OCI-LY1 (cell line): ENCODE measurements around the gene POP7.

Experiments
- H2AFZ ChIP-seq: fragments of 200-600 bp; sonication (generic), shearing (Covaris generic); 2 replicates; pipeline ENCODE4 v1.6.0; 2014; ENCODE audit warnings: antibody characterized with exemption, mild to moderate bottlenecking, low read length
- H3F3A ChIP-seq: fragments of 200-600 bp; sonication (generic), shearing (Covaris generic); 2 replicates; pipeline ENCODE4 v1.6.0; 2014; ENCODE audit warnings: mild to moderate bottlenecking, antibody characterized with exemption, low read length, moderate library complexity; ENCODE audit not compliant: insufficient read depth
- H3K27ac ChIP-seq: fragments of 200-600 bp; sonication (generic); 2 replicates; pipeline ENCODE4 v1.5.1; 2014; ENCODE audit warnings: low read length, mixed run types, mild to moderate bottlenecking, low read depth; ENCODE audit not compliant: poor library complexity, severe bottlenecking
- H3K27me3 ChIP-seq: fragments of 200-600 bp; sonication (generic); 2 replicates; pipeline ENCODE4 v1.6.0; 2014; ENCODE audit warnings: antibody characterized with exemption, mild to moderate bottlenecking, low read length, moderate library complexity; ENCODE audit not compliant: insufficient read depth
- H3K36me3 ChIP-seq: fragments of 200-600 bp; sonication (generic); 2 replicates; pipeline ENCODE4 v1.6.1; 2014; ENCODE audit warnings: mild to moderate bottlenecking, antibody characterized with exemption, low read length, moderate library complexity, mixed read lengths; ENCODE audit not compliant: insufficient read depth
- H3K4me1 ChIP-seq: fragments of 200-600 bp; sonication (generic); 2 replicates; pipeline ENCODE4 v1.5.1; 2014; ENCODE audit warnings: mild to moderate bottlenecking, low read length, moderate library complexity; ENCODE audit not compliant: insufficient read depth, severe bottlenecking
- H3K4me2 ChIP-seq: fragments of 200-600 bp; sonication (generic), shearing (Covaris generic); 2 replicates; pipeline ENCODE4 v1.6.1; 2014; ENCODE audit warnings: low read length
- H3K4me3 ChIP-seq: fragments of 200-600 bp; sonication (generic); 2 replicates; pipeline ENCODE4 v1.5.1; 2014; ENCODE audit warnings: low read length, low read depth, mild to moderate bottlenecking, mixed read lengths; ENCODE audit not compliant: poor library complexity, severe bottlenecking
- H3K79me2 ChIP-seq: fragments of 200-600 bp; shearing (Covaris generic); 2 replicates; pipeline ENCODE4 v1.6.1; 2016; ENCODE audit warnings: mixed run types, low read length, mixed read lengths; ENCODE audit not compliant: insufficient read depth
- H3K9ac ChIP-seq: fragments of 200-600 bp; sonication (generic), shearing (Covaris generic); 2 replicates; pipeline ENCODE4 v1.6.1; 2014; ENCODE audit warnings: mild to moderate bottlenecking, low read length, mixed read lengths
- H3K9me2 ChIP-seq: fragments of 200-600 bp; sonication (generic), shearing (Covaris generic); 2 replicates; pipeline ENCODE4 v1.6.1; 2014; ENCODE audit warnings: low read depth, mild to moderate bottlenecking, low read length, mixed read lengths
- H3K9me3 ChIP-seq: fragments of 200-600 bp; shearing (Covaris generic); 2 replicates; pipeline ENCODE4 v1.6.1; 2014; ENCODE audit warnings: low read length, mixed read lengths
- H4K20me1 ChIP-seq: fragments of 200-600 bp; sonication (generic), shearing (Covaris generic); 2 replicates; pipeline ENCODE4 v1.6.0; 2016; ENCODE audit warnings: mild to moderate bottlenecking, low read length; ENCODE audit not compliant: insufficient read depth
- EZH2 ChIP-seq: fragments of 200-600 bp; sonication (generic), shearing (Covaris generic); IDR thresholded peaks from 2 replicates; pipeline ENCODE4 v1.8.0; 2017; ENCODE audit warnings: borderline replicate concordance, mixed run types, mild to moderate bottlenecking, antibody characterized with exemption, low read length, moderate library complexity, mixed read lengths
- TF ChIP-seq, protein P1 (sequence below): fragments of 200-600 bp; sonication (generic), shearing (Covaris generic); IDR thresholded peaks from 2 replicates; pipeline ENCODE4 v1.5.1; 2017; ENCODE audit warnings: mild to moderate bottlenecking, antibody characterized with exemption, low read length, moderate library complexity, mixed read lengths

Gene POP7

GRCh38 chr7:100730136-100730800, 24.3 kb downstream of the POP7 start:
- Histone ChIP-seq H3K27me3 (peaks cover 6% of the 10 kb centered on the region; the same call in 1 of the 2 replicates), H3K27ac (no peak overlapping the region), H3K4me2 (no peak overlapping the region), H3K79me2 (no peaks in the 10 kb centered on the region), H4K20me1 (no peaks in the 10 kb centered on the region), H3K36me3 (no peaks in the 10 kb centered on the region), H3K9ac (no peak overlapping the region), H3K4me1 (no peaks in the 10 kb centered on the region), H3K9me2 (no peaks in the 10 kb centered on the region), H3K4me3 (no peak overlapping the region), H3K9me3 (no peaks in the 10 kb centered on the region), H3F3A (no peaks in the 10 kb centered on the region), H2AFZ (no peak overlapping the region)
- TF ChIP-seq EZH2 = no peak
- TF ChIP-seq, protein P1, sequence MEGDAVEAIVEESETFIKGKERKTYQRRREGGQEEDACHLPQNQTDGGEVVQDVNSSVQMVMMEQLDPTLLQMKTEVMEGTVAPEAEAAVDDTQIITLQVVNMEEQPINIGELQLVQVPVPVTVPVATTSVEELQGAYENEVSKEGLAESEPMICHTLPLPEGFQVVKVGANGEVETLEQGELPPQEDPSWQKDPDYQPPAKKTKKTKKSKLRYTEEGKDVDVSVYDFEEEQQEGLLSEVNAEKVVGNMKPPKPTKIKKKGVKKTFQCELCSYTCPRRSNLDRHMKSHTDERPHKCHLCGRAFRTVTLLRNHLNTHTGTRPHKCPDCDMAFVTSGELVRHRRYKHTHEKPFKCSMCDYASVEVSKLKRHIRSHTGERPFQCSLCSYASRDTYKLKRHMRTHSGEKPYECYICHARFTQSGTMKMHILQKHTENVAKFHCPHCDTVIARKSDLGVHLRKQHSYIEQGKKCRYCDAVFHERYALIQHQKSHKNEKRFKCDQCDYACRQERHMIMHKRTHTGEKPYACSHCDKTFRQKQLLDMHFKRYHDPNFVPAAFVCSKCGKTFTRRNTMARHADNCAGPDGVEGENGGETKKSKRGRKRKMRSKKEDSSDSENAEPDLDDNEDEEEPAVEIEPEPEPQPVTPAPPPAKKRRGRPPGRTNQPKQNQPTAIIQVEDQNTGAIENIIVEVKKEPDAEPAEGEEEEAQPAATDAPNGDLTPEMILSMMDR = no peak

- no peaks in the 10 kb centered on the region for H3F3A ChIP-seq
- H2AFZ ChIP-seq = no peak overlapping the region
- H3K36me3 ChIP-seq = no peaks in the 10 kb centered on the region
- no peaks in the 10 kb centered on the region for H3K4me1 ChIP-seq
- no peak overlapping the region for H3K9ac ChIP-seq
- H3K9me2 ChIP-seq = no peaks in the 10 kb centered on the region
- no peaks in the 10 kb centered on the region for H3K79me2 ChIP-seq
- H3K4me3 ChIP-seq = no peak overlapping the region
- H3K9me3 ChIP-seq = no peaks in the 10 kb centered on the region
- no peaks in the 10 kb centered on the region for H4K20me1 ChIP-seq
- no peak overlapping the region for H3K4me2 ChIP-seq
- no peak for TF ChIP-seq EZH2
- TF ChIP-seq, protein P1 = no peak
- peaks cover 6% of the 10 kb centered on the region; the same call in 1 of the 2 replicates for H3K27me3 ChIP-seq
- no peak overlapping the region for H3K27ac ChIP-seq
Measured at GRCh38 chr7:100731937-100732636, 26.2 kb downstream of the POP7 start.

- TF ChIP-seq, protein P1 = no peak
- no peak overlapping the region for H3K9ac ChIP-seq
- H2AFZ ChIP-seq = no peak overlapping the region
- H3K4me1 ChIP-seq = no peaks in the 10 kb centered on the region
- H3K4me3 ChIP-seq = no peak overlapping the region
- H3K9me3 ChIP-seq = no peaks in the 10 kb centered on the region
- H3K4me2 ChIP-seq = no peak overlapping the region
- no peaks in the 10 kb centered on the region for H3K36me3 ChIP-seq
- no peaks in the 10 kb centered on the region for H3K9me2 ChIP-seq
- H3F3A ChIP-seq = no peaks in the 10 kb centered on the region
- no peak overlapping the region for H3K27ac ChIP-seq
- no peaks in the 10 kb centered on the region for H3K27me3 ChIP-seq
- no peaks in the 10 kb centered on the region for H3K79me2 ChIP-seq
- no peaks in the 10 kb centered on the region for H4K20me1 ChIP-seq
Measured at GRCh38 chr7:100735730-100736129, 29.8 kb downstream of the POP7 start.
